ENCODE data around the gene UBALD1.

The UBALD1 gene

GRCh38 chr16:4614571-4615383, at the start of gene UBALD1:
Gene UBALD1 (minus strand): TSS chr16:4614888. CDS start chr16:4614797, 91 bp downstream.
- no peak for TF ChIP-seq CTCF (conservative IDR thresholded peaks at IDR 0.05; ENCODE audit: low read depth, low read length)
- H3K4me3 ChIP-seq (ENCODE audit: low read depth, low read length) = peak within 1 kb of the TSS; percentile 86
- peak; percentile 93 for DNase-seq (ENCODE audit: low read depth)

- H3K4me3 ChIP-seq (ENCODE audit: low read depth, low read length) = no peak overlapping the region
- peak; percentile 70 for DNase-seq (ENCODE audit: low read depth)
Observed at GRCh38 chr16:4663777-4664465, 49.2 kb upstream of the UBALD1 start.

GRCh38 chr16:4663465-4663776, 48.7 kb upstream of the UBALD1 start:
- no peak overlapping the region for H3K4me3 ChIP-seq (ENCODE audit: low read depth, low read length)
- no peak for DNase-seq (ENCODE audit: low read depth)
- TF ChIP-seq CTCF (conservative IDR thresholded peaks at IDR 0.05; ENCODE audit: low read depth, low read length) = no peak

More at GRCh38 chr16:4663777-4664465, 49.2 kb upstream of the UBALD1 start:
- no peak for TF ChIP-seq CTCF (conservative IDR thresholded peaks at IDR 0.05; ENCODE audit: low read depth, low read length)

GRCh38 chr16:4661661-4662060, 47.0 kb upstream of the UBALD1 start:
- TF ChIP-seq CTCF (conservative IDR thresholded peaks at IDR 0.05; ENCODE audit: low read depth, low read length) = no peak
- H3K4me3 ChIP-seq (ENCODE audit: low read depth, low read length) = no peak overlapping the region
- no peak for DNase-seq (ENCODE audit: low read depth)

- TF ChIP-seq CTCF (conservative IDR thresholded peaks at IDR 0.05; ENCODE audit: low read depth, low read length) = no peak
- no peak overlapping the region for H3K4me3 ChIP-seq (ENCODE audit: low read depth, low read length)
- DNase-seq (ENCODE audit: low read depth) = peak; percentile 45
Observed at GRCh38 chr16:4660454-4661007, 45.8 kb upstream of the UBALD1 start.

DNA sequence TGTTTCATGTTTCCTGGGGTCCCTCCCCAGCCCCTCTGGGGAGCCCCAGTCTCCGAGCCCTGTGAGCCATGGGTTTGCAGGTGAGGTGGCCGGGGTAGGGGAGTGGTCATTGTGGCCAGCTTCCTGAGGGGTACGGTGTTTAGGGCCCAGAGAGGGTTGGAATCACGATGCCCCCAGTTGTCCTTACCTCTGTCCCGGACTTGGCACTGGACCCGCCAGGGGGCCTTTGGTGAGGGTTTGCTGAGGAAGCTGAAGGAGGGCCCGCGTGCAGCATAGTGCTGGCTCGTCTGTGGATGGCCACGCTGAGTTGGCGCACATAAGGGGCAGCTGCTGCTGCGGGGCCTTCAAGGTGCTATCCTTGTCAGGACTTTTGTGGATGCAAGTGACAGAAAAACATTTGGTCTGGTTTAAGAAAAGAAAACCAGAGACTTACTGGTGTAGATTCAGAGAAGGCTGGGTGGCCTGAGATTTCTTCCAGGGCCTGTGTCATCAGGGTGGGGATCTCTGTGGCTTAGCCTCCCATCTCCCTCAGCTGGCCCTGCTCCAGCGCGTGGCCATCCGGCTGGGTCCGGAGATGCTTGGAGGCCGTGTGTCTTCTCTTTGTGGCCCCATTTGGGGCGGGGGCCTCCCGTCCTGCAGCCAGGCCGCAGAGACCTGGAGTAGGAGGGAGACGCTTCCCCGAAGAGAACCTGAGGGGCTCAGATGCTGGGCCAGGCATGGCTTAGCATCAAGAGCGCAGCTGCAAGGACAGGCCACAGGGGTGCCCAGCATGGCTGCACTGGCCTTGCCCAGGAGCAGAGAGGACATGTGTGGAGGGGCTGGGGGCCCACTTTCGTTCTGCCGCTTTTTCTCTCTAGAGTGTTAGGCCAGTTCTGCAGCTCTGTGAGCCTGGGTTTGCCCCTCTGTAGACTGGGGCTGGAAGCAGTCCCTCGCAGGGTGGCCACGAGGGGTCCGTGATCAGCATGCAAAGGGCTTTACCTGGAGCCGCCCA, 45.0 kb upstream of the UBALD1 start:
- no peak for TF ChIP-seq CTCF (conservative IDR thresholded peaks at IDR 0.05; ENCODE audit: low read depth, low read length)
- no peak overlapping the region for H3K4me3 ChIP-seq (ENCODE audit: low read depth, low read length)
- no peak for DNase-seq (ENCODE audit: low read depth)

Data from choroid plexus epithelial cell (primary cell).